ENCODE data around the gene SHFL.
A peak's percentile ranks its signal among the peaks of the same experiment; 100 is the strongest.

The SHFL gene

GRCh38 chr19:10116085-10116865 is 30.2 kb downstream of the SHFL start:
- Histone ChIP-seq H3K27me3 (ENCODE audit: insufficient read depth, low read length) (no peaks in the 10 kb centered on the region), H3K27ac (ENCODE audit: low read depth, low read length) (no peak overlapping the region), H3K36me3 (ENCODE audit: insufficient read depth, low read length) (0 out of 2 replicates have a peak, but pooled peaks cover under 1% of the 10 kb centered on the region), H2AFZ (ENCODE audit: low read length, unreplicated experiment) (no peak overlapping the region), H3K79me2 (ENCODE audit: control insufficient read depth, insufficient read depth, low read length, unreplicated experiment) (peaks cover 13% of the 10 kb centered on the region), H3K4me1 (ENCODE audit: control insufficient read depth, insufficient read depth, low read length, unreplicated experiment) (peaks cover 17% of the 10 kb centered on the region), H3K4me3 (ENCODE audit: low read depth, low read length) (no peak overlapping the region)

- H3K4me3 ChIP-seq (ENCODE audit: low read depth, low read length): no peak overlapping the region; the same call in 1 of the 2 replicates
- no peak overlapping the region for H2AFZ ChIP-seq (ENCODE audit: low read length, unreplicated experiment)
- no peaks in the 10 kb centered on the region for H3K36me3 ChIP-seq (ENCODE audit: insufficient read depth, low read length)
- H3K4me1 ChIP-seq (ENCODE audit: control insufficient read depth, insufficient read depth, low read length, unreplicated experiment): peaks cover 23% of the 10 kb centered on the region
- H3K27ac ChIP-seq (ENCODE audit: low read depth, low read length): no peak overlapping the region
- no peaks in the 10 kb centered on the region for H3K27me3 ChIP-seq (ENCODE audit: insufficient read depth, low read length)
- H3K79me2 ChIP-seq (ENCODE audit: control insufficient read depth, insufficient read depth, low read length, unreplicated experiment): peaks cover 13% of the 10 kb centered on the region
These were observed 30.9 kb downstream of the SHFL start for GRCh38 chr19:10116866-10117616.

GRCh38 chr19:10118960-10119359 is 32.8 kb downstream of the SHFL start:
- peaks cover 14% of the 10 kb centered on the region for H3K4me1 ChIP-seq (ENCODE audit: control insufficient read depth, insufficient read depth, low read length, unreplicated experiment)
- H3K4me3 ChIP-seq (ENCODE audit: low read depth, low read length): peak overlapping the region; percentile 98
- H3K27ac ChIP-seq (ENCODE audit: low read depth, low read length): peak overlapping the region; percentile 73
- no peaks in the 10 kb centered on the region for H3K36me3 ChIP-seq (ENCODE audit: insufficient read depth, low read length)
- H3K27me3 ChIP-seq (ENCODE audit: insufficient read depth, low read length): no peaks in the 10 kb centered on the region
- H2AFZ ChIP-seq (ENCODE audit: low read length, unreplicated experiment): no peak overlapping the region
- H3K79me2 ChIP-seq (ENCODE audit: control insufficient read depth, insufficient read depth, low read length, unreplicated experiment): peaks cover 13% of the 10 kb centered on the region

- H3K36me3 ChIP-seq (ENCODE audit: insufficient read depth, low read length): no peaks in the 10 kb centered on the region
- peak overlapping the region; percentile 85 for H3K27ac ChIP-seq (ENCODE audit: low read depth, low read length)
- no peaks in the 10 kb centered on the region for H3K27me3 ChIP-seq (ENCODE audit: insufficient read depth, low read length)
- peaks cover 14% of the 10 kb centered on the region for H3K4me1 ChIP-seq (ENCODE audit: control insufficient read depth, insufficient read depth, low read length, unreplicated experiment)
- H2AFZ ChIP-seq (ENCODE audit: low read length, unreplicated experiment): no peak overlapping the region
- peaks cover 13% of the 10 kb centered on the region for H3K79me2 ChIP-seq (ENCODE audit: control insufficient read depth, insufficient read depth, low read length, unreplicated experiment)
- H3K4me3 ChIP-seq (ENCODE audit: low read depth, low read length): peak overlapping the region; percentile 55
These were observed 34.5 kb downstream of the SHFL start for GRCh38 chr19:10120538-10121189.

GRCh38 chr19:10122045-10122444 is 35.9 kb downstream of the SHFL start:
- Histone ChIP-seq H3K4me1 (ENCODE audit: control insufficient read depth, insufficient read depth, low read length, unreplicated experiment) (peaks cover 14% of the 10 kb centered on the region), H3K36me3 (ENCODE audit: insufficient read depth, low read length) (no peaks in the 10 kb centered on the region), H3K79me2 (ENCODE audit: control insufficient read depth, insufficient read depth, low read length, unreplicated experiment) (peaks cover 13% of the 10 kb centered on the region), H3K27me3 (ENCODE audit: insufficient read depth, low read length) (no peaks in the 10 kb centered on the region), H3K4me3 (ENCODE audit: low read depth, low read length) (no peak overlapping the region), H2AFZ (ENCODE audit: low read length, unreplicated experiment) (no peak overlapping the region), H3K27ac (ENCODE audit: low read depth, low read length) (peak overlapping the region; percentile 85)

GRCh38 chr19:10124429-10124828 is 38.3 kb downstream of the SHFL start:
- no peaks in the 10 kb centered on the region for H3K36me3 ChIP-seq (ENCODE audit: insufficient read depth, low read length)
- H3K4me3 ChIP-seq (ENCODE audit: low read depth, low read length): no peak overlapping the region
- H3K79me2 ChIP-seq (ENCODE audit: control insufficient read depth, insufficient read depth, low read length, unreplicated experiment): peaks cover 2% of the 10 kb centered on the region
- no peaks in the 10 kb centered on the region for H3K27me3 ChIP-seq (ENCODE audit: insufficient read depth, low read length)
- H2AFZ ChIP-seq (ENCODE audit: low read length, unreplicated experiment): no peak overlapping the region
- H3K4me1 ChIP-seq (ENCODE audit: control insufficient read depth, insufficient read depth, low read length, unreplicated experiment): peaks cover 11% of the 10 kb centered on the region
- H3K27ac ChIP-seq (ENCODE audit: low read depth, low read length): no peak overlapping the region

GRCh38 chr19:10126213-10126639 is 40.1 kb downstream of the SHFL start:
- no peaks in the 10 kb centered on the region for H3K79me2 ChIP-seq (ENCODE audit: control insufficient read depth, insufficient read depth, low read length, unreplicated experiment)
- no peaks in the 10 kb centered on the region for H3K36me3 ChIP-seq (ENCODE audit: insufficient read depth, low read length)
- no peak overlapping the region for H3K4me3 ChIP-seq (ENCODE audit: low read depth, low read length)
- no peaks in the 10 kb centered on the region for H3K27me3 ChIP-seq (ENCODE audit: insufficient read depth, low read length)
- peaks cover 11% of the 10 kb centered on the region for H3K4me1 ChIP-seq (ENCODE audit: control insufficient read depth, insufficient read depth, low read length, unreplicated experiment)
- no peak overlapping the region for H3K27ac ChIP-seq (ENCODE audit: low read depth, low read length)
- H2AFZ ChIP-seq (ENCODE audit: low read length, unreplicated experiment): no peak overlapping the region

- no peak overlapping the region for H3K4me3 ChIP-seq (ENCODE audit: low read depth, low read length)
- H3K27me3 ChIP-seq (ENCODE audit: insufficient read depth, low read length): no peaks in the 10 kb centered on the region
- no peak overlapping the region for H2AFZ ChIP-seq (ENCODE audit: low read length, unreplicated experiment)
- H3K27ac ChIP-seq (ENCODE audit: low read depth, low read length): no peak overlapping the region
- peaks cover 12% of the 10 kb centered on the region for H3K4me1 ChIP-seq (ENCODE audit: control insufficient read depth, insufficient read depth, low read length, unreplicated experiment)
- no peaks in the 10 kb centered on the region for H3K79me2 ChIP-seq (ENCODE audit: control insufficient read depth, insufficient read depth, low read length, unreplicated experiment)
- H3K36me3 ChIP-seq (ENCODE audit: insufficient read depth, low read length): no peaks in the 10 kb centered on the region; the same call in 1 of the 2 replicates
These were observed 46.8 kb downstream of the SHFL start for GRCh38 chr19:10132905-10133304.

GRCh38 chr19:10133596-10133995 is 47.5 kb downstream of the SHFL start:
- no peak overlapping the region for H2AFZ ChIP-seq (ENCODE audit: low read length, unreplicated experiment)
- H3K27me3 ChIP-seq (ENCODE audit: insufficient read depth, low read length): no peaks in the 10 kb centered on the region
- H3K36me3 ChIP-seq (ENCODE audit: insufficient read depth, low read length): no peaks in the 10 kb centered on the region; the same call in 1 of the 2 replicates
- H3K79me2 ChIP-seq (ENCODE audit: control insufficient read depth, insufficient read depth, low read length, unreplicated experiment): no peaks in the 10 kb centered on the region
- no peak overlapping the region for H3K4me3 ChIP-seq (ENCODE audit: low read depth, low read length)
- H3K27ac ChIP-seq (ENCODE audit: low read depth, low read length): no peak overlapping the region
- H3K4me1 ChIP-seq (ENCODE audit: control insufficient read depth, insufficient read depth, low read length, unreplicated experiment): peaks cover 12% of the 10 kb centered on the region

GRCh38 chr19:10134040-10134439 is 47.9 kb downstream of the SHFL start:
- Histone ChIP-seq H3K4me1 (ENCODE audit: control insufficient read depth, insufficient read depth, low read length, unreplicated experiment) (peaks cover 12% of the 10 kb centered on the region), H3K36me3 (ENCODE audit: insufficient read depth, low read length) (no peaks in the 10 kb centered on the region; the same call in 1 of the 2 replicates), H3K4me3 (ENCODE audit: low read depth, low read length) (no peak overlapping the region), H3K79me2 (ENCODE audit: control insufficient read depth, insufficient read depth, low read length, unreplicated experiment) (no peaks in the 10 kb centered on the region), H2AFZ (ENCODE audit: low read length, unreplicated experiment) (no peak overlapping the region), H3K27ac (ENCODE audit: low read depth, low read length) (no peak overlapping the region), H3K27me3 (ENCODE audit: insufficient read depth, low read length) (no peaks in the 10 kb centered on the region)
